Stimulated activated CD8-positive, alpha-beta memory T cell treated with anti-CD3 and anti-CD28 coated beads, Interleukin-4, amount 100 ng/mL, for 4 hours (primary cell): ENCODE data around the gene TGFBR3.
A peak's percentile ranks its signal among the peaks of the same experiment; 100 is the strongest.
"Not testable (repeated sequence)": the region's sequence is repeated elsewhere in the genome, so short reads cannot be mapped to it uniquely, and the experiment has no call there.

Source experiments
- DNase-seq, 2 donors: peaks; one replicate each; pipeline ENCODE4 v3.0.0-alpha.2; 2020; ENCODE audit warnings: low read depth in 2 of 2, low spot score in 1 of 2

Gene TGFBR3

GRCh38 chr1:91884459-91885212 is 1.3 kb downstream of the TGFBR3 start:
- peak in 1 of 2 donors; percentile 12 for DNase-seq

DNA sequence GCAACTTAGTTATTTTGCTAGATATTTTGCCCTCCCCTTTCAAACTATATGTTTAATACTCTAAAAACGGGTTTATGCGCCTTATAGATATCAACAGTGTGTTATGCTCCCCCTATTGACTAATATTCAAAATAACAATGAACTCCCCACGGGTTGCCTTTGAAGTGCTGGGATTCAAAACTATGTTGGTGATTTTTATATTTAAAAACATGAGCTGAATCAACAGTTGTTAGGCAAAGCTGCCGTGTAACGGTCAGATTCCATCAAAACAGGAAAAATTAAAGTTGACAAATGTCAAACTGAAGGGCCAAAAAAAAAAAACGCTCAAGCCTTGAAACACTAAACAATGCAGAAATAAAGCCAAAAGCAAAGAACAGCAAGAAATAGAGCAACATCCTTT is 2.5 kb downstream of the TGFBR3 start:
- DNase-seq = no peak

GRCh38 chr1:91881280-91881679 is 4.7 kb downstream of the TGFBR3 start:
- DNase-seq = no peak

- DNase-seq = no peak
These were observed 6.2 kb downstream of the TGFBR3 start for GRCh38 chr1:91879733-91880132.

GRCh38 chr1:91877574-91878208 is 8.3 kb downstream of the TGFBR3 start:
- DNase-seq = no peak

DNA sequence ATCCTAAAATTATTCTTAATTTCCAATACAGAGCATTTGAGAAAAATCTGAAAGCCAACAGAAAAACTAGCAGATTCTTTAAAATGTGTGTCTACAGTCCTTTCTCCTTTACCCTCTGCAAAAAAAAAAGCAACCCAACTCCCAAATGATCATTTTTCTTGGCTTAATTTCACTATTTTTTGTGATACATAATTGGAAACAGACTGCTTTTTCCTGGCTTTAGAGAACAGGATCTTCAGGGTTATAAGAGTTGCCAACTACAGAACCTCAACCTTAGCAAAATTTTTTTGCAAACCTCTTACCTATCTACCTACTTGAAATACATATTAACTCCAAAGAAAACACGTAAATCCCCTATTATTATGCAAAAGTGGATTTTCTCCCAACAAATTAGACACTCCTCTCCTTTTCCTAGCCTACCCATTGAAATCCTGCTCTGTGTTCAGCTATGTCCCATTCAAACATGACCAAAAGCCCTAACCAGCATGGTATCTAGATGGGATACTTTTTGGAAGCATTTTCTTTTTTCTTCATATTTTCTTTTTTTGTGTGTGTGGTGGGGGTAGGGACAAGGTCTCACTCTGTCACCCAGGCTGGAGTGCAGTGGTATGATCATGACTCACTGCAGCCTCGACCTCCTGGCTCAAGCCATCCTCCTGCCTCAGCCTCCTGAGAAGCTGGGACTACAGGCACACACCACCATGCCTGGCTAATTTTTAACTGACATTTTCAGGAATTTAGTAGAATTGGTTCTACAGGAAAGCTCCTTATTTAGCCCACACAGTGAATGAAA is 9.0 kb downstream of the TGFBR3 start:
- no peak for DNase-seq

GRCh38 chr1:91876040-91876470 is 9.9 kb downstream of the TGFBR3 start:
- DNase-seq = peak; percentile 15 to 42

DNA sequence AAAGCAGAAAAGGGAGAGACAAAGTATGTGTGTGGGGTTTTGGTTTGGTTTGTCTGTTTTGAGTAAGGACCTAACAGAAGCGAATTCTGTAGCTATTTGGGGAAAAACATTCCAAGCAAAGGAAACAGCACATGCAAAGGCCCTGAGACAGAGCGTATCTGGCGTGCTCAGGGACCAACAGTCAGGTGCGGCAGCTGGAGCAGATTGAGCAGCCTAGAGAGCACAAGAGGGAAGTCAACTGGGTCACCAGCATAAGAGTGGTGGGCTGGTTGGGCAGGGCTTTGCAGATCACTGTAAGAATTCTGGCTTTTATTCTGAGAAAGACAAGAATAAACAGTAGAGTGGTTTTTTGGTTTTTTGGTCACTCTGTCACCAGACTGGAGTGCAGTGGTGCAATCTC is 11.8 kb downstream of the TGFBR3 start:
- DNase-seq = no peak

DNA sequence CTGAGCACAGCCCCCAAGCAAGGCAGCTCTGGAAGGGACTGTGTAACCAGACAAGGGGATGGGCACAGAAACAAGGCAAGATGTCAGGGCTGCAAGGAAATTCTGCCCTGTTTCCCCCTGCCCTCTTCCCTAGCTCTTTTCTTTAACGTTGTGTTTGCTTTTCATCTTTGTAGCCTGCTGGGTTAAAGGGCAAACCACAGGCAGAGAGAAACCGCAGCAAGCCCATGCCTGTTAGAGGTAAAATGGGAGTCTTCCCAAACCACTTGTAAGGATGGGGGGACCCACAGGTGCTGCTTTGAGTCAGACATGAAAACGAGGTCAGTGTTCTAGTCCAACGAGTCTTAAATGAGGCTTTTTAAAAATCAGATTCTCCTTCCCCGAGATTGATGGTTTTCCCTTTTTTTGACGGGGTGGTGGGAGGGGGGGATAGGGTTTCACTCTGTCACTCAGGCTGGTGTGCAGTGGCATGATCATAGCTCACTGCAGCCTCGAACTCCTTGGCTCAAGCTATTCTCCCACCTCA is 13.3 kb downstream of the TGFBR3 start:
- DNase-seq = no peak

DNA sequence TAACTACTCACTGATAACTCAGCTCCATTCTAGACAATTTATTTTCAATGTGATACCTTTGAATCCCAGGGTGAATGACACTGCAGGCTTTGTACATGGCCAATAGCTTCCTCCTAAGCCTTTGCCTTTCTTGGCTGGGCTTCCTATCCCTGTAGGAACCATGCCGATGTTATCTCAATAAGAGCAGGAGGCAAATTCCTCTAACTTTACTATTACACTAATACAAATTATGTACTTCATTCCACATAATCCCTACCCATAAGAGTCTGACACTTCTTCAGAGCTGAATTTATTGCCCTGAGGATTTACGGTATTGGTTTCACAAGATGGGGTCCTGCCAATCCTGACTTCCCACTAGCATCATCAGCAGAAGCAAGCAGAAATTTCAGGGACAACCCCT is 14.0 kb downstream of the TGFBR3 start:
- DNase-seq = no peak

DNA sequence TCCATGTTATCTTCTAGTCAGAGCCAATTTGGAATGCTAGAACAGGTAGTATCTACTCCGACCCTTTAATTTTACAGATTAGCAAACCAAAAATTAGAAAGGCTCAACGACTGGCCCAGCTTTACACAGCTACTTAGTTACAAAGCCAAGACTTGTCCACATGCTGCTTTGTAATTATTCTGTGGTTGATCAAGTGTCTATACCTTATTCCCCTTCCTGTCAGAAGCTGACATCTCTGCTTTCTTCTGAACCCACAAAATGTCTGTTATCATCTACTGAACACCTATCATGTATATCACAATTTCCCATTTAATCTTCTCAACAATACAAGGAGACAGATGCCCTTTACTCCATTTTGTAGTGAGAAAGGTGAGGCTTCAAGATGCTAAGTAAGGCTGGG is 15.6 kb downstream of the TGFBR3 start:
- DNase-seq = no peak

DNA sequence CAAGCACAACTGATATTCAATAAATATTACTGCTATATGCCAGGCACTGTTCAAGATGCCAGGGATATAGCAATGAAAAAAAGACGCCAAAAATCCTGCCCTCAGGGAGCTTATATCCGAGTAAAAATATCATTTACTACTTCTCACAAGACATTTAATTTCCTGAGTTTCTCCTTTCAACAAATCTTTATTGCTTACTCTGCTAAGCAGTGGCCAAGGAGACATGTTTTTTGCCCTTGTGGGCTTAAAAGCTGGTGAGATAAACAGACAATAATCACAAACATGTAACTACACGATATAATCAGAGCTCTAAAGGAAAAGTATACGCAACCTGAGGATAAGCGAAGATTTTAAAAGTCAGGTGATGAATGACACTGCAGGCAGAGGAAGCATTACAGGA is 19.5 kb downstream of the TGFBR3 start:
- DNase-seq = no peak

DNA sequence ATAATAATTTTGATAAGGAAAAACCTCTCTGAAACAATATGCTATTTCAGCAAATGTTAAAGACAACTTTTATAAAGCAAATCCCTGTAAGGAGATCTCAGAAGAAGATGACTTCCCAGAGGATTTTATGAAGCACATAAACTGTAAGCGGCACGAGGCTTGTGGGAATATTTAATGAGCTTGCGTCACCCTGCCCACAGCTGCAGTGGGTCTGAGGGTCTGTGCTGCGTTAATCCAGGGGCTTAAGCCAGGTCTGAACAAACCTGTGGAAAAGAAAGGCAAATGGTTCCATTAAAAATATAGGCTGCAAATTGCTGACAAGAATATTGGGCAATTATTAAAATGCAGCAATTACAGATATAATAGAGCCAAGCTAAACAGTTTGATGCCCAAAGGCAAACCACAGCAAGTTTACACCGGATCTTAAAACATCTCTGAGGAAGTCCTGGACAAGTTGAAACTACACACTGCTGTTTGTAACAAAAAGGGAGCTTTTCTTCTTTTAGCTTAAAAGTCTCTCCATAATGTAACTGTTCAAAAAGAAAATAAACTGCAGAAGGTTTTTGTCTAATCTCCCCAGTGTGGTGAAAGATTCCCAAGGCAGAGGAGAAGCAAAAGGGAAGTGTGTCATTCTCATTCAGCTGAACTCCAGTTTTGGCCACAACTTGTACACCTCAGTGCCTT is 21.8 kb downstream of the TGFBR3 start:
- DNase-seq = no peak

GRCh38 chr1:91863498-91863897 is 22.5 kb downstream of the TGFBR3 start:
- DNase-seq = no peak

DNA sequence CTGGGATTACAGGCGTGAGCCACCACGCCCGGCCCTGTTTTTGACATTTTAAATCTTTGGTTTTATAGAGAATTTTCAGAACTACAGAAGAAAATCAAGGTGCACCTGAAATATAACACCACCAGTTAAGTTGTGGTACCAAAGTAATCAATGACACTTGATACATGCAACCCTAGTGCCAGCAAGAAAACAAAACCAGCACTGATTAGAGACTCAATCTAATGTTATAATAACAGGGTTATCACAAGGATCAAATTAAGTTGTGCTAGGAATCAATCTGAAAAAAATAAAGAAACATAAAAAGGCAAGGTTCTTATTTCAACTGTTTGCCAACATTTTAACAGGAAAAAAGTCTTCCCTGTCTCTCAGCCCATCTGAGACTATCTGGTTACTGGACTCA is 23.8 kb downstream of the TGFBR3 start:
- no peak for DNase-seq

DNA sequence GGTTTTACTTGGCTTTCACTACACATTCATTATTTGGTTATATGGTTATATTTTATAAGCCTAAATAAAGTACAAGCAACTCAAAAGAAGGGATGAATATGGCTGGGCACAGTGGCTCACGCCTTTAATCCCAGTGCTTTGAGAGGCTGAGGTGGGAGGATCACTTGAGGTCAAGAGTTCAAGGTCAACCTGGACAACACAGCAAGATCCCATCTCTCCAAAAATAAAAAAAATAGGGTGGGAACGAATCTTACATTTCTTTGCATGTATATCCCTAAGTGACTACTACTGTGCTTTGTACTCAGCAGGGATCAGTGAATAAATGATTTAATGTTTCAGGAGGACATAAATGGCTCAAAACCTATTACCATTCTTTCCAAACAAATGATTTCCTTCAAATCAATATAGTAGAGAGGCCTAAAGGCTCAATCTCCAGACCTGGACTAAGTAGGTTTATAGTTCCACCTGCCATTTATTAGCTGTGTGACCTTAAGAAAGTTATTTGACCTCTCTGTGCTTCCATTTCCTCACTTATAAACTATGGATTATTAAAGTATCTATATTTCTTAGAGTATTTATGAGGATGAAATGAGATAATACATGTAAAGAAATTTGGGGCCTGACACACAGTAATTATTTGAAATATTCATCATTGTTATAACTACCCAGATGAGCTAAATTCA is 28.3 kb downstream of the TGFBR3 start:
- DNase-seq = no peak

DNA sequence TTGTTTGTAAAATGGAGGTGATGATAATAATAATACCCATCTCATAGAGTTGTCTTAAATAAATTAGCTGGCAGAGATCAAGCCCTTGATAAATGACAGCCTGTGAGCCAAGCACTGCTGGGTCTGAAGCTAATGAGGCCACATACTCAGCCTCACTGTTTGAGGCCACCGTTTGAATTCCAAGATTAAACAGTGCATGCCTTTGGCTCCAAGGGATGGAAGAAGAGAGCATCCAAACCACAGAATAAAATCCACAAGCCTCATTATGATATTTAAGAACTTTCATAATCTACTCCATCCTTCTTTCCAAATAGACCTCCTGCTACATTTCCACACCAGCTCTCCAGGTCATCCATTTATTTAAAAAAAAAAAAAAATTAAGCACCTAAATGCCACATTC is 29.0 kb downstream of the TGFBR3 start:
- no peak for DNase-seq

GRCh38 chr1:91854852-91855534 is 31.0 kb downstream of the TGFBR3 start:
- DNase-seq = no peak

DNA sequence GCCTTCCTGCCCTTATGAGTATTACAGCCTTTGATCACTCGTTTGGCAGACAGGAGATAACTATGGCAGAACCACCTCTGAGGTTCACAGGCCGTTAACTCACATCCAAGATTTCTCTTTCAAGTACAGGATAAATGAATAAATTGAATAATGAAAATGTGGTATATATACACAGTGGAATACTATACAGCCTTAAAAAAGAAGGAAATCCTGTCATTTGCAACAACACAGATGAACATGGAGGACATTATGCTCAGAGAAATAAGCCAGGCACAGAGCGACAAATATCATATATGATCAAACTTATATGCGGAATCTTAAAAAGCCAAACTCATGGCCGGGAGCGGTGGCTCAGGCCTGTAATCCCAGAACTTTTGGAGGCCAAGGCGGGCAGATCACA is 32.6 kb downstream of the TGFBR3 start:
- no peak for DNase-seq

GRCh38 chr1:91852011-91852410 is 33.9 kb downstream of the TGFBR3 start:
- DNase-seq = not testable (repeated sequence)
